Measurements from ENCODE around the gene FLACC1. TPM values are rescaled to one million over a fixed set of nuclear protein-coding genes. Genes with fewer than 3 reads are reported as not detected.

The FLACC1 gene
- total and polyA plus RNA-seq, 2 donors (not counting 1 experiment from before 2014, with no cell fraction given): 1.5 to 5.0 TPM

DNA sequence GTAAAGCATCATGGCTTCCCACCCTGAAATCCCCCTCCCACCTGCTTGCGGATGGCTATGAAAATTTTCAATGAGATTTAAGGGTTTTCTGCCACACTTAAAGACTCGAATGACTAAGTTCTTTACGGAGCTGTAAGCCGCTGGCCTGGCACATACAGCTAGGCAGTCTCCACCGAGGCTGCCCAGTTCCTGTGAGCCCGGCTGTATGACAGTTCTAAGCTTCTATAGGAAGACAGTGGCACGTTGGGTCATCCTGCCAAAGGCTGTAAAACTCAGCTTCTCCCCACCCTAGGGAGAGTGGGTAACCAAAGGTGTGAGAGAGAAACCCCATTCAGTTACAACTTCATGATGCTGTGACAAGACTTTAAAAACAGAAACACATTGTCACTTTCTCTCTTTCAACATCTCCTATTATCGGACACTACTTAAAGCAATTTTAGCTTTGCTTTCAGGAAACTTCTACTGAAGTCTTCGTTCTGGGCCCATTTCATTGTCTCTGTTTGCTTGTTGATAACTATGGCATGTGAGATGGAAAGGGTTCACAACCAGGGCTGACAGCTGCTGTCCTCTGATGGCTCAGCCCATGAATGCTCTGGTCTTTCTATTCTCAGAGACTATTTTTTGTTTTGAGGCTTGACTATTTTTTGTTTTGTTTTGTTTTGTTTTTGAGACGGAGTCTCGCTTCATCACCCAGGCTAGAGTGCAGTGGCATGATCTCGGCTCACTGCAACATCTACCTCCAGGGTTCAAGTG, 89.7 kb downstream of the FLACC1 start:
- ChIA-PET CTCF (interaction anchor here (0.6 to 1.0 kb wide), 3 partner anchors 30 to 110 kb away, joined by 3 to 4 read pairs (median 3); no protein-coding TSS in a partner anchor), POLR2A (no interaction called here)
- no peak for TF ChIP-seq EZH2 (IDR thresholded peaks at IDR 0.05; ENCODE audit: borderline replicate concordance, insufficient read depth, low read depth, low read length, poor library complexity, severe bottlenecking)
- TF ChIP-seq, protein P1, sequence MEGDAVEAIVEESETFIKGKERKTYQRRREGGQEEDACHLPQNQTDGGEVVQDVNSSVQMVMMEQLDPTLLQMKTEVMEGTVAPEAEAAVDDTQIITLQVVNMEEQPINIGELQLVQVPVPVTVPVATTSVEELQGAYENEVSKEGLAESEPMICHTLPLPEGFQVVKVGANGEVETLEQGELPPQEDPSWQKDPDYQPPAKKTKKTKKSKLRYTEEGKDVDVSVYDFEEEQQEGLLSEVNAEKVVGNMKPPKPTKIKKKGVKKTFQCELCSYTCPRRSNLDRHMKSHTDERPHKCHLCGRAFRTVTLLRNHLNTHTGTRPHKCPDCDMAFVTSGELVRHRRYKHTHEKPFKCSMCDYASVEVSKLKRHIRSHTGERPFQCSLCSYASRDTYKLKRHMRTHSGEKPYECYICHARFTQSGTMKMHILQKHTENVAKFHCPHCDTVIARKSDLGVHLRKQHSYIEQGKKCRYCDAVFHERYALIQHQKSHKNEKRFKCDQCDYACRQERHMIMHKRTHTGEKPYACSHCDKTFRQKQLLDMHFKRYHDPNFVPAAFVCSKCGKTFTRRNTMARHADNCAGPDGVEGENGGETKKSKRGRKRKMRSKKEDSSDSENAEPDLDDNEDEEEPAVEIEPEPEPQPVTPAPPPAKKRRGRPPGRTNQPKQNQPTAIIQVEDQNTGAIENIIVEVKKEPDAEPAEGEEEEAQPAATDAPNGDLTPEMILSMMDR (IDR thresholded peaks at IDR 0.05): no peak
- H3K4me3 ChIP-seq (ENCODE audit: control extremely low read depth in 1 of 5, extremely low read depth in 1 of 5, insufficient read depth in 1 of 5, low read depth in 2 of 5, low read length in 4 of 5): no peak overlapping the region
- H3K27ac ChIP-seq (ENCODE audit: low read length in 2 of 2): peak overlapping the region in 1 of 2 donors; percentile 44
- peaks cover 67% of the 10 kb centered on the region for H4K20me1 ChIP-seq (ENCODE audit: control insufficient read depth, insufficient read depth, low read length, poor library complexity, severe bottlenecking)
- H3K27me3 ChIP-seq (replicated peaks in 1 of 4; ENCODE audit: control extremely low read depth in 1 of 4, control insufficient read depth in 3 of 4, insufficient read depth in 4 of 4, low read length in 3 of 4): no peaks in the 10 kb centered on the region
- H3K27ac Mint-ChIP-seq: peak overlapping the region; percentile 69
- WGBS (ENCODE audit: insufficient coverage): 80% methylated on average over 8 of the region's 12 CpGs
- intact Hi-C loops (cut with micrococcal nuclease): no loop called here
- DNase-seq (no peak), ATAC-seq (ENCODE audit: low read depth) (no peak)
- peaks cover 22 to 65% of the 10 kb centered on the region in 2 experiments for H3K36me3 ChIP-seq (replicated peaks in 1 of 2; ENCODE audit: control extremely low read depth in 1 of 2, control insufficient read depth in 1 of 2, extremely low read depth in 1 of 2, insufficient read depth in 2 of 2, low read length in 1 of 2)
- H3K9ac ChIP-seq (ENCODE audit: low read length): no peak overlapping the region
- peaks cover 24 to 28% of the 10 kb centered on the region in 2 donors for H3K4me1 ChIP-seq (ENCODE audit: control insufficient read depth in 2 of 2, insufficient read depth in 2 of 2, low read length in 2 of 2)
- no peaks in the 10 kb centered on the region for H3K9me3 Mint-ChIP-seq (ENCODE audit: insufficient read depth)
- peaks cover 62% of the 10 kb centered on the region for H3K4me1 Mint-ChIP-seq
- H3K27me3 Mint-ChIP-seq: no peaks in the 10 kb centered on the region
- H2AFZ ChIP-seq (ENCODE audit: insufficient read depth, low read depth, low read length, poor library complexity, severe bottlenecking): no peak overlapping the region
- no peak overlapping the region for H3K4me3 Mint-ChIP-seq
- no peak overlapping the region for H3K4me2 ChIP-seq (replicated peaks; ENCODE audit: low read depth, low read length, poor library complexity, severe bottlenecking)
- no peaks in the 10 kb centered on the region for H3K9me3 ChIP-seq (ENCODE audit: control extremely low read depth in 1 of 3, control insufficient read depth in 2 of 3, insufficient read depth in 1 of 3, low read length in 2 of 3)
- H3K79me2 ChIP-seq (ENCODE audit: control insufficient read depth, insufficient read depth, low read length): peaks cover 92% of the 10 kb centered on the region

GRCh38 chr2:201266629-201267028, 90.5 kb downstream of the FLACC1 start:
- Histone ChIP-seq H3K36me3 (replicated peaks in 1 of 2; ENCODE audit: control extremely low read depth in 1 of 2, control insufficient read depth in 1 of 2, extremely low read depth in 1 of 2, insufficient read depth in 2 of 2, low read length in 1 of 2) (peaks cover 22 to 57% of the 10 kb centered on the region in 2 experiments), H3K4me2 (replicated peaks; ENCODE audit: low read depth, low read length, poor library complexity, severe bottlenecking) (no peak overlapping the region), H3K9me3 (ENCODE audit: control extremely low read depth in 1 of 3, control insufficient read depth in 2 of 3, insufficient read depth in 1 of 3, low read length in 2 of 3) (no peaks in the 10 kb centered on the region), H4K20me1 (ENCODE audit: control insufficient read depth, insufficient read depth, low read length, poor library complexity, severe bottlenecking) (peaks cover 63% of the 10 kb centered on the region), H3K4me1 (ENCODE audit: control insufficient read depth in 2 of 2, insufficient read depth in 2 of 2, low read length in 2 of 2) (peaks cover 26 to 33% of the 10 kb centered on the region in 2 donors), H3K4me3 (ENCODE audit: control extremely low read depth in 1 of 5, extremely low read depth in 1 of 5, insufficient read depth in 1 of 5, low read depth in 2 of 5, low read length in 4 of 5) (no peak overlapping the region), H3K27ac (ENCODE audit: low read length in 2 of 2) (peak overlapping the region in 1 of 2 donors; percentile 56), H3K79me2 (ENCODE audit: control insufficient read depth, insufficient read depth, low read length) (peaks cover 91% of the 10 kb centered on the region), H3K9ac (ENCODE audit: low read length) (no peak overlapping the region), H3K27me3 (replicated peaks in 1 of 4; ENCODE audit: control extremely low read depth in 1 of 4, control insufficient read depth in 3 of 4, insufficient read depth in 4 of 4, low read length in 3 of 4) (no peaks in the 10 kb centered on the region), H2AFZ (ENCODE audit: insufficient read depth, low read depth, low read length, poor library complexity, severe bottlenecking) (no peak overlapping the region)
- no peak for DNase-seq
- no peak for ATAC-seq (ENCODE audit: low read depth)
- Mint-ChIP-seq H3K9me3 (ENCODE audit: insufficient read depth) (no peaks in the 10 kb centered on the region), H3K4me3 (no peak overlapping the region), H3K27ac (peak overlapping the region; percentile 43), H3K4me1 (peaks cover 60% of the 10 kb centered on the region), H3K27me3 (no peaks in the 10 kb centered on the region)
- WGBS (ENCODE audit: insufficient coverage): no CpG with 5 or more reads among the region's 2 CpGs
- ChIA-PET POLR2A (no interaction called here), CTCF (no interaction called here)
- intact Hi-C loops (cut with micrococcal nuclease): no loop called here
- TF ChIP-seq, protein P1 (IDR thresholded peaks at IDR 0.05): no peak
- TF ChIP-seq EZH2 (IDR thresholded peaks at IDR 0.05; ENCODE audit: borderline replicate concordance, insufficient read depth, low read depth, low read length, poor library complexity, severe bottlenecking): no peak

Measured in B cell (primary cell).